NB4 (cell line): Measurements from ENCODE around the gene CORO1C.
A peak's percentile ranks its signal among the peaks of the same experiment; 100 is the strongest.
"Not testable (repeated sequence)": the region's sequence is repeated elsewhere in the genome, so short reads cannot be mapped to it uniquely, and the experiment has no call there.

Source experiments
- DNase-seq: peaks from one replicate; pipeline ENCODE4 v3.0.0; 2010; ENCODE audit warnings: low read depth
- H3K4me3 ChIP-seq: one replicate; pipeline ENCODE4 v1.5.1; 2011; ENCODE audit warnings: mild to moderate bottlenecking, low read depth, low read length, moderate library complexity
- MAX ChIP-seq: IDR thresholded peaks from 2 replicates; pipeline ENCODE4 v1.6.1; 2011; ENCODE audit warnings: low read depth, low read length
- MYC ChIP-seq: IDR thresholded peaks from 2 replicates; pipeline ENCODE4 v1.6.1; 2011; ENCODE audit warnings: low read depth, low read length
- POLR2A ChIP-seq: IDR thresholded peaks from 2 replicates; pipeline ENCODE4 v1.6.1; 2011; ENCODE audit warnings: mild to moderate bottlenecking; ENCODE audit not compliant: insufficient read length; ENCODE audit errors: extremely low read depth
- TF ChIP-seq, protein P1 (sequence below): IDR thresholded peaks from one replicate; pipeline ENCODE4 v1.5.1; 2012; ENCODE audit warnings: low read depth, low read length

CORO1C gene

GRCh38 chr12:108734200-108734906 lies 3.0 kb upstream of the CORO1C start:
- TF ChIP-seq, protein P1, sequence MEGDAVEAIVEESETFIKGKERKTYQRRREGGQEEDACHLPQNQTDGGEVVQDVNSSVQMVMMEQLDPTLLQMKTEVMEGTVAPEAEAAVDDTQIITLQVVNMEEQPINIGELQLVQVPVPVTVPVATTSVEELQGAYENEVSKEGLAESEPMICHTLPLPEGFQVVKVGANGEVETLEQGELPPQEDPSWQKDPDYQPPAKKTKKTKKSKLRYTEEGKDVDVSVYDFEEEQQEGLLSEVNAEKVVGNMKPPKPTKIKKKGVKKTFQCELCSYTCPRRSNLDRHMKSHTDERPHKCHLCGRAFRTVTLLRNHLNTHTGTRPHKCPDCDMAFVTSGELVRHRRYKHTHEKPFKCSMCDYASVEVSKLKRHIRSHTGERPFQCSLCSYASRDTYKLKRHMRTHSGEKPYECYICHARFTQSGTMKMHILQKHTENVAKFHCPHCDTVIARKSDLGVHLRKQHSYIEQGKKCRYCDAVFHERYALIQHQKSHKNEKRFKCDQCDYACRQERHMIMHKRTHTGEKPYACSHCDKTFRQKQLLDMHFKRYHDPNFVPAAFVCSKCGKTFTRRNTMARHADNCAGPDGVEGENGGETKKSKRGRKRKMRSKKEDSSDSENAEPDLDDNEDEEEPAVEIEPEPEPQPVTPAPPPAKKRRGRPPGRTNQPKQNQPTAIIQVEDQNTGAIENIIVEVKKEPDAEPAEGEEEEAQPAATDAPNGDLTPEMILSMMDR: no peak
- TF ChIP-seq MAX (peak; percentile 83; the same call in 1 of the 2 replicates), POLR2A (no peak), MYC (0 out of 2 replicates have a peak, but pooled peaks have one; percentile 2)
- H3K4me3 ChIP-seq: no peak overlapping the region
- peak; percentile 85 for DNase-seq

GRCh38 chr12:108733230-108733531 lies 1.9 kb upstream of the CORO1C start:
- DNase-seq: not testable (repeated sequence)

DNA sequence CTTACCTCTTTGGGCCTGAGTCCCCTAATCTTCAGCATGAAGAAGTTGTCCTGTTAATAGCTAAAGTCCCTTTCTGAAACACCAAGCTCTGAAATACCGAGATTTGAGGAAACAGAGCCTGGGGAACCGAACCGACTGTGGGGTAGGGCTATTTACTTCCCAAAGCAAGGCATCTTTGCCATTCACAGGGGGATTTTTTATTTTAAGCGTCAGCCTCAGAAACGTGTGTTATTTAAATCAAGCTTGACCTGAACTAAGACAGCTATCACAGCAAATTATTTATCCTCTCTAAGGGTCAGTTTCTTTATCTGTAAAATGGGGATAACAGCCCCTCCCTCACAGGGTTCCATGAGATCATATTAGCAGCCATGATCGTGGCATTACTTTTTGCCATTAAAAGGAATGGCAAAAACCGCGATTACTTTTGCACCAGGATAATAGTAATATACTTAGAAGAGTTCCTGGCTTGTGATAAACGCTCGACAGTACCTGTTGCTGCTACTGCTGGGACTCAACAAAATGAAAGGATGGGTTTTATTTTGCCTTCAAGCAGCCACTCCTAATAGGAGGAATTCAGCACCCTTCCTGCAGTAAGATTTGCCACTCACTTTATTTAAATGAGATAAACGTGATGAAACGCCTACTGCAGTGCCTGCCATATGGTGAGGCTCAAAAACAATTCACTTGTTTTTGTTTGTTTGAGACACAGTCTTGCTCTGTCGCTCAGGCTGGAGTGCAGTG lies 1.3 kb upstream of the CORO1C start:
- no peak for DNase-seq
- TF ChIP-seq POLR2A (no peak), MYC (no peak), MAX (no peak)
- TF ChIP-seq, protein P1: no peak
- H3K4me3 ChIP-seq: no peak overlapping the region

More at GRCh38 chr12:108733230-108733531, 1.9 kb upstream of the CORO1C start:
- H3K4me3 ChIP-seq: not testable (repeated sequence)

GRCh38 chr12:108731866-108732461 lies 646 bp upstream of the CORO1C start:
- peak; percentile 96 for DNase-seq
- TF ChIP-seq MYC: peak; percentile 9; the same call in 1 of the 2 replicates
- TF ChIP-seq MAX: no peak
- TF ChIP-seq POLR2A: no peak
- TF ChIP-seq, protein P1: no peak
- peak overlapping the region; percentile 64 for H3K4me3 ChIP-seq

GRCh38 chr12:108730365-108731104 lies 783 bp downstream of the CORO1C start:
- H3K4me3 ChIP-seq: peak overlapping the region; percentile 83
- TF ChIP-seq POLR2A (no peak), MAX (peak; percentile 52), MYC (peak; percentile 68)
- TF ChIP-seq, protein P1: no peak
- peak; percentile 93 for DNase-seq
